Measurements from ENCODE around the gene GPBAR1. TPM values are rescaled to one million over a fixed set of nuclear protein-coding genes. Genes with fewer than 3 reads are reported as not detected.

The GPBAR1 gene
- total RNA-seq, result 0.10 and 0.33 TPM in 2 replicates

GRCh38 chr2:218260742-218261422 lies at the start of gene GPBAR1:
Gene GPBAR1 (plus strand): TSS chr2:218261015. CDS start chr2:218262725, 1,710 bp downstream.

GRCh38 chr2:218216674-218217359 lies 44.0 kb upstream of the GPBAR1 start, which contains the start of gene ARPC2:
Gene ARPC2 (plus strand): TSS chr2:218217189. CDS start chr2:218217471, 282 bp downstream.

GRCh38 chr2:218269900-218270720 lies 9.3 kb downstream of the GPBAR1 start, which contains the start of the genes AAMP and PNKD:
Gene AAMP (minus strand): TSS chr2:218270137. CDS start chr2:218270086, 51 bp downstream.
Gene PNKD (plus strand): TSS chr2:218270519. CDS start chr2:218270536, 17 bp downstream.

GRCh38 chr2:218292048-218293014 lies 31.5 kb downstream of the GPBAR1 start, which contains the start of gene TMBIM1:
Gene TMBIM1 (minus strand): TSS chr2:218292503. CDS start chr2:218282141, 10,362 bp downstream.

Other genes with a start within 250 kb of the GPBAR1 start
- 0.29 TPM in 1 of 2 replicates, not detected in the other for gene RUFY4, start 191.8 kb upstream of the GPBAR1 start, total RNA-seq
- not detected in 2 replicates for gene CXCR2, start 135.0 kb upstream of the GPBAR1 start, total RNA-seq
- gene CXCR1, start 94.1 kb upstream of the GPBAR1 start, total RNA-seq, result not detected in 2 replicates
- 459 and 566 TPM in 2 replicates for gene ARPC2, start 43.8 kb upstream of the GPBAR1 start, total RNA-seq
- gene AAMP, start 9.1 kb downstream of the GPBAR1 start, total RNA-seq, result 84.7 and 87.2 TPM in 2 replicates
- 20.6 and 21.9 TPM in 2 replicates for gene PNKD, start 9.5 kb downstream of the GPBAR1 start, total RNA-seq
- 132 and 142 TPM in 2 replicates for gene TMBIM1, start 31.5 kb downstream of the GPBAR1 start, total RNA-seq
- not detected in 2 replicates for gene CATIP, start 95.8 kb downstream of the GPBAR1 start, total RNA-seq
- under 0.01 and 0.10 TPM in 2 replicates for gene SLC11A1, start 121.3 kb downstream of the GPBAR1 start, total RNA-seq
- gene CTDSP1, start 138.9 kb downstream of the GPBAR1 start, total RNA-seq, result 72.3 and 81.7 TPM in 2 replicates
- not detected in 2 replicates for gene VIL1, start 158.1 kb downstream of the GPBAR1 start, total RNA-seq

Measured in vein endothelial cell (primary cell).